ENCODE measurements around the gene TREX2. TPM values are rescaled to one million over a fixed set of nuclear protein-coding genes. Genes with fewer than 3 reads are reported as not detected.

TREX2 gene
- total RNA-seq, 1 experiment from 2014 or later: 1.1 TPM

DNA sequence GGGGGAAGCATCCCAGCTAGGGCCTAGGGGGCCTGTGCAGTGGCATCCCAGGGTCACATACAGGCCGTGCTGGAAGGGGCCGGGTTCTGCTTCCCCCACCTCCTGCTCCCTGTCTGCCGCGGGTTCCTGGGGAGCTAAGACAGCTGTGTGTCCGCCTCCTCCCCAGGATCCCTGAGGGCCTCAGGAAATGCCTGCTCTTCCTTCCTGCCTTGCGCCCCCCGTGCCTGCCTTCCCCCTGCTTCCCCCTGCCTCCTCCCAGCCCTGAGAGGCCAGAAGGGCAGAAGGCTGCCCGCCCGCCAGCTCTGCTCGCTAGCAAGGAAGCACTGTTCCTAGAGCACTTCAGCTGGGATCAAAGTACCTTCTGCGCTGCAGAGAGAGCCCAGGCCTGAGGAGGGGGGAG is 46.1 kb upstream of the TREX2 start:
- Histone ChIP-seq H3K56ac (ENCODE audit: insufficient read length, low read depth, low read length) (no peak overlapping the region), H3K23me2 (ENCODE audit: insufficient read length, low read depth, low read length, poor library complexity, severe bottlenecking) (no peaks in the 10 kb centered on the region), H2BK12ac (ENCODE audit: insufficient read length, low read depth, low read length) (no peak overlapping the region), H3K4me1 (ENCODE audit: insufficient read depth, low read length) (no peaks in the 10 kb centered on the region), H2AFZ (ENCODE audit: low read length) (no peak overlapping the region), H3K14ac (ENCODE audit: insufficient read depth, low read length) (no peak overlapping the region), H3K18ac (ENCODE audit: insufficient read length, low read depth, low read length) (no peak overlapping the region), H4K5ac (ENCODE audit: insufficient read length, low read depth, low read length) (no peak overlapping the region), H2AK5ac (ENCODE audit: insufficient read length, low read length) (no peak overlapping the region), H2BK120ac (ENCODE audit: low read depth, low read length, poor library complexity, severe bottlenecking) (no peak overlapping the region), H3K4ac (ENCODE audit: low read depth, low read length) (no peak overlapping the region), H3K27me3 (ENCODE audit: insufficient read depth, low read length) (no peaks in the 10 kb centered on the region), H3T11ph (ENCODE audit: low read length) (no peak overlapping the region), H4K20me1 (ENCODE audit: control insufficient read depth, insufficient read depth, insufficient read length) (no peaks in the 10 kb centered on the region), H3K27ac (ENCODE audit: insufficient read length, low read depth, low read length) (no peak overlapping the region), H3K4me2 (ENCODE audit: insufficient read depth, insufficient read length, low read length) (no peak overlapping the region), H3K79me2 (ENCODE audit: insufficient read depth, low read length) (no peaks in the 10 kb centered on the region), H3K79me1 (ENCODE audit: insufficient read depth, low read depth, low read length, poor library complexity, severe bottlenecking) (no peaks in the 10 kb centered on the region), H4K91ac (ENCODE audit: insufficient read length, low read depth, low read length) (no peak overlapping the region), H3K9ac (ENCODE audit: extremely low read depth, insufficient read length, low read length) (no peak overlapping the region), H2BK15ac (ENCODE audit: low read depth, low read length) (no peak overlapping the region), H3K9me3 (ENCODE audit: control insufficient read depth, low read depth, low read length) (peaks cover 25% of the 10 kb centered on the region), H2BK20ac (ENCODE audit: low read depth, low read length, poor library complexity, severe bottlenecking) (no peak overlapping the region), H2BK5ac (ENCODE audit: insufficient read length, low read length) (no peak overlapping the region), H4K8ac (replicated peaks; ENCODE audit: insufficient read length, low read depth, low read length) (no peak overlapping the region), H3K23ac (ENCODE audit: insufficient read length, low read depth, low read length) (no peak overlapping the region)
- Mint-ChIP-seq H3K4me1 (peaks cover 0 to 7% of the 10 kb centered on the region in 2 experiments; a peak in 2 of 4 replicates), H3K9me3 (peaks cover 39 to 65% of the 10 kb centered on the region in 2 experiments), H3K27me3 (ENCODE audit: low read depth) (peaks cover 10% of the 10 kb centered on the region), H3K27ac (no peak overlapping the region), H3K4me3 (no peak overlapping the region), H3K36me3 (ENCODE audit: insufficient read depth in 1 of 3, low read depth in 3 of 3) (peaks cover 0 to 2% (median 0%) of the 10 kb centered on the region in 3 experiments; a peak in 1 of 7 replicates)
- TF ChIP-seq, protein P1, sequence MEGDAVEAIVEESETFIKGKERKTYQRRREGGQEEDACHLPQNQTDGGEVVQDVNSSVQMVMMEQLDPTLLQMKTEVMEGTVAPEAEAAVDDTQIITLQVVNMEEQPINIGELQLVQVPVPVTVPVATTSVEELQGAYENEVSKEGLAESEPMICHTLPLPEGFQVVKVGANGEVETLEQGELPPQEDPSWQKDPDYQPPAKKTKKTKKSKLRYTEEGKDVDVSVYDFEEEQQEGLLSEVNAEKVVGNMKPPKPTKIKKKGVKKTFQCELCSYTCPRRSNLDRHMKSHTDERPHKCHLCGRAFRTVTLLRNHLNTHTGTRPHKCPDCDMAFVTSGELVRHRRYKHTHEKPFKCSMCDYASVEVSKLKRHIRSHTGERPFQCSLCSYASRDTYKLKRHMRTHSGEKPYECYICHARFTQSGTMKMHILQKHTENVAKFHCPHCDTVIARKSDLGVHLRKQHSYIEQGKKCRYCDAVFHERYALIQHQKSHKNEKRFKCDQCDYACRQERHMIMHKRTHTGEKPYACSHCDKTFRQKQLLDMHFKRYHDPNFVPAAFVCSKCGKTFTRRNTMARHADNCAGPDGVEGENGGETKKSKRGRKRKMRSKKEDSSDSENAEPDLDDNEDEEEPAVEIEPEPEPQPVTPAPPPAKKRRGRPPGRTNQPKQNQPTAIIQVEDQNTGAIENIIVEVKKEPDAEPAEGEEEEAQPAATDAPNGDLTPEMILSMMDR (conservative IDR thresholded peaks at IDR 0.05): no peak
- no peak for DNase-seq
- WGBS (ENCODE audit: extremely low coverage, insufficient read length, low lambda C conversion rate): no CpG with 5 or more reads among the region's 11 CpGs

Data from H9 (cell line).